ENCODE results near the gene KIF20B. TPM values are rescaled to one million over a fixed set of nuclear protein-coding genes. Genes with fewer than 3 reads are reported as not detected.

KIF20B gene
- total and polyA plus RNA-seq, 5 donors from 2014 or later, result 12.0 to 42.8 (median 18.4) TPM

DNA sequence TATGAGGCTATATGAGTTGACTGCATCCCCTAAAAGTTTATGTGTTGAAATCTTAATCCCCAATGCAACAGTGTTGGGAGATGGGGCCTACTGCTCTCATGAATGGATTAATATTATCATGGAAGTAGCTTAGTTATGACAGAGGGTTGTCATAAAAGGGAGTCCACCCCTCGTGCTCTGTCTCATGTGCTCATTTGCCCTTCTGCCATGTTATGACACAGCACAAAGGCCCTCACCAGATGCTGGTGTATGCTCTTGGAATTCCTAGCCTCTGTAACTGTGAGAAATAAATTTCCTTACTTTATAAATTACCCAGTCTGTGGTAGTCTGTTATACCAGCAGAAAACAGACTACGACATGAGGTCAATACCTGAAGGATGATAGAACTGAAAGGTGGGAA is 38.8 kb upstream of the KIF20B start:
- Histone ChIP-seq H3K27me3 (ENCODE audit: control insufficient read depth, insufficient read depth, low read length) (peaks cover 10% of the 10 kb centered on the region), H3K4me3 (ENCODE audit: low read depth, low read length) (no peak overlapping the region), H3K27ac (ENCODE audit: insufficient read depth, low read length, poor library complexity, severe bottlenecking) (no peak overlapping the region), H3K4me1 (ENCODE audit: control insufficient read depth, insufficient read depth, low read length, poor library complexity, severe bottlenecking) (no peaks in the 10 kb centered on the region), H3K36me3 (ENCODE audit: control insufficient read depth, insufficient read depth, low read length) (no peaks in the 10 kb centered on the region), H3K9me3 (ENCODE audit: control insufficient read depth in 2 of 2, low read length in 2 of 2) (no peaks in the 10 kb centered on the region)
- DNase-seq, result no peak
- H3K36me3 Mint-ChIP-seq, result no peaks in the 10 kb centered on the region
- H3K4me3 Mint-ChIP-seq, result no peak overlapping the region
- no peaks in the 10 kb centered on the region for H3K9me3 Mint-ChIP-seq
- H3K4me1 Mint-ChIP-seq, result no peaks in the 10 kb centered on the region
- no peak overlapping the region for H3K27ac Mint-ChIP-seq
- peaks cover 12% of the 10 kb centered on the region for H3K27me3 Mint-ChIP-seq
- ATAC-seq (ENCODE audit: low read depth in 2 of 2), result no peak

DNA sequence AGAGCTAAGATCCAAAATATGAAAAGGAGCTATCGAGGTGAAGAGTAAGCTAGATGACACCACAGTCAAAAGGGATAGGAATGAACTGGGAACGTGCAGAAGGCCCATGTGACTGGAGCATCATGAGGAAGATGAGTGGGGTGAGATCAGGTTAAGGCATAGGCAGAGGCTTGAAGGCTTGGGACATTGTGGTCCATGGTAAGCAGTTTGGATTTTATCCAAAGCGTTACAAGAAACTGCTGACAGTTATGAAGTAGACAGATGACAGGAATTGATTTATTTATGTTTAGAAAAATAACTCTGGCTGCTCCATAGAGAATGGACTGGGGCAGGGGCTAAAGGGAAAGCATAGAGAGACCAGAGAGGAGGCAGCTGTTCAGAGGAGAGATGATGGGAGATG is 38.2 kb upstream of the KIF20B start:
- Mint-ChIP-seq H3K27me3 (peaks cover 12% of the 10 kb centered on the region), H3K36me3 (no peaks in the 10 kb centered on the region), H3K4me1 (no peaks in the 10 kb centered on the region), H3K27ac (no peak overlapping the region), H3K9me3 (no peaks in the 10 kb centered on the region), H3K4me3 (no peak overlapping the region)
- Histone ChIP-seq H3K27ac (ENCODE audit: insufficient read depth, low read length, poor library complexity, severe bottlenecking) (no peak overlapping the region), H3K9me3 (ENCODE audit: control insufficient read depth in 2 of 2, low read length in 2 of 2) (no peaks in the 10 kb centered on the region), H3K36me3 (ENCODE audit: control insufficient read depth, insufficient read depth, low read length) (no peaks in the 10 kb centered on the region), H3K4me3 (ENCODE audit: low read depth, low read length) (no peak overlapping the region), H3K4me1 (ENCODE audit: control insufficient read depth, insufficient read depth, low read length, poor library complexity, severe bottlenecking) (no peaks in the 10 kb centered on the region), H3K27me3 (ENCODE audit: control insufficient read depth, insufficient read depth, low read length) (peaks cover 10% of the 10 kb centered on the region)
- DNase-seq, result no peak
- no peak for ATAC-seq (ENCODE audit: low read depth in 2 of 2)

DNA sequence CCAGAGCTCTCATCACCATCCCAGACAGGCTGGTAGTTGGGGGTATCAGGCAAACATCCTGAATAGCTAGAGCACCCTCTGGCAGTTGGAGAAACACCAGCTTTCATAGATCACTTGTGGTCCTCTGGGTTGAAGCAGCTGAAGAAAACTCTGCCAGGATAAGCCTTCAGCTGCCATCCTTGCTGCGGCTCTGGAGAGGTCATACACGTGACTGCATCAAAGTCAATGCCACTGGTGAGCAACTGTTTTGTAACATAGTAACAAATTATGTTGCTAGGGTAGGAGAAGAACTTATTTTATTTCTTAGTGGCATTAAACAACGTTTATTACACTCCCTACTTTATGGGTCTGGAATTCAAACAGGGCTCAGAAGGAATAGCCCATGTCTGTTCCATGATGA is 37.2 kb upstream of the KIF20B start:
- H3K27me3 ChIP-seq (ENCODE audit: control insufficient read depth, insufficient read depth, low read length), result peaks cover 13% of the 10 kb centered on the region
- peaks cover 12% of the 10 kb centered on the region for H3K27me3 Mint-ChIP-seq
- no peaks in the 10 kb centered on the region for H3K36me3 ChIP-seq (ENCODE audit: control insufficient read depth, insufficient read depth, low read length)
- H3K4me3 Mint-ChIP-seq, result no peak overlapping the region
- H3K4me1 Mint-ChIP-seq, result no peaks in the 10 kb centered on the region
- H3K9me3 Mint-ChIP-seq, result no peaks in the 10 kb centered on the region
- ATAC-seq (ENCODE audit: low read depth in 2 of 2) (no peak), DNase-seq (no peak)
- H3K4me3 ChIP-seq (ENCODE audit: low read depth, low read length), result no peak overlapping the region
- no peak overlapping the region for H3K27ac ChIP-seq (ENCODE audit: insufficient read depth, low read length, poor library complexity, severe bottlenecking)
- no peaks in the 10 kb centered on the region for H3K9me3 ChIP-seq (ENCODE audit: control insufficient read depth in 2 of 2, low read length in 2 of 2)
- no peak overlapping the region for H3K27ac Mint-ChIP-seq
- H3K4me1 ChIP-seq (ENCODE audit: control insufficient read depth, insufficient read depth, low read length, poor library complexity, severe bottlenecking), result no peaks in the 10 kb centered on the region
- no peaks in the 10 kb centered on the region for H3K36me3 Mint-ChIP-seq

DNA sequence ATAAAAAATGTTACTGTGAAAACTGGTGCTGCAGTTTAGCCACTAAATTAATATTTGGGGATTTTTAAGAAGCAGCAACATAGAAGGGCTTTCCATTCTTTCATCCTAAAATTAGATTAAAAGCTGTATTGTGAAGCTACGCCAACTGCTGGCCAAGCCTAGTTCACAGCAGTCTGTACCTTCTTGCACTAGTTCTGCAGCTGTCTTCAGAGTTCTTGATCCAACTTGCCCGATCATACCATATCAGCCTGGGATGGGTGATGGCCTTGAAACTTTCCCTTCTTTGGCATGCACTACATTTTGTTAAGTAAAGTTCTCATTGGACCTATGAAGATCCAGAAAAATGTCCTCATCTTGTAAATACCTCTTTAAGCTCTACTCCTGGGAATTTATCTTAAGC is 36.1 kb upstream of the KIF20B start:
- no peaks in the 10 kb centered on the region for H3K36me3 Mint-ChIP-seq
- peaks cover 21% of the 10 kb centered on the region for H3K27me3 Mint-ChIP-seq
- Histone ChIP-seq H3K27ac (ENCODE audit: insufficient read depth, low read length, poor library complexity, severe bottlenecking) (no peak overlapping the region), H3K4me3 (ENCODE audit: low read depth, low read length) (no peak overlapping the region), H3K27me3 (ENCODE audit: control insufficient read depth, insufficient read depth, low read length) (peaks cover 13% of the 10 kb centered on the region), H3K9me3 (ENCODE audit: control insufficient read depth in 2 of 2, low read length in 2 of 2) (no peaks in the 10 kb centered on the region), H3K36me3 (ENCODE audit: control insufficient read depth, insufficient read depth, low read length) (no peaks in the 10 kb centered on the region), H3K4me1 (ENCODE audit: control insufficient read depth, insufficient read depth, low read length, poor library complexity, severe bottlenecking) (no peaks in the 10 kb centered on the region)
- no peak overlapping the region for H3K4me3 Mint-ChIP-seq
- H3K27ac Mint-ChIP-seq, result no peak overlapping the region
- ATAC-seq (ENCODE audit: low read depth in 2 of 2) (no peak), DNase-seq (no peak)
- no peaks in the 10 kb centered on the region for H3K4me1 Mint-ChIP-seq
- H3K9me3 Mint-ChIP-seq, result peaks cover 0 to 2% (median 0%) of the 10 kb centered on the region in 7 donors

DNA sequence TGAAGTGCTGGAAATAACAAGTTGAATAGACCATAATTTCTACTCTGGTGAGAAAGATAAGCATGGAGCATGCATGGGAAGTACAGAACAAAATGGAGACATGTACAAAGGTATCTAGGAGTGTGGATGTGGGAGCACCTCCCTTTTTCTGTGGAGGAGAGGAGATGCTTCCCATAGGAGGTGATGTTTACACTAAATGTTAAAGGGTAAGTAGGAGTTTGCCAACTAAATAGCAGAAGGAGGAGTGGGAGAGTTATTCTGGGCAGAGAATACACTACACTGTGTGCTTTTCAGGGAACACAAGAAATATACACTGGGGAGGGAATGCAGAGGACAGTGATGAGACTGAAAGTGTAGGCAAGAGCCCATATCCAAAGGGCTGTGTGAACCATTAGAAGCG is 35.3 kb upstream of the KIF20B start:
- Histone ChIP-seq H3K36me3 (ENCODE audit: control insufficient read depth, insufficient read depth, low read length) (no peaks in the 10 kb centered on the region), H3K27me3 (ENCODE audit: control insufficient read depth, insufficient read depth, low read length) (peaks cover 13% of the 10 kb centered on the region), H3K9me3 (ENCODE audit: control insufficient read depth in 2 of 2, low read length in 2 of 2) (no peaks in the 10 kb centered on the region), H3K4me1 (ENCODE audit: control insufficient read depth, insufficient read depth, low read length, poor library complexity, severe bottlenecking) (no peaks in the 10 kb centered on the region), H3K27ac (ENCODE audit: insufficient read depth, low read length, poor library complexity, severe bottlenecking) (no peak overlapping the region), H3K4me3 (ENCODE audit: low read depth, low read length) (no peak overlapping the region)
- no peak overlapping the region for H3K4me3 Mint-ChIP-seq
- H3K36me3 Mint-ChIP-seq, result no peaks in the 10 kb centered on the region
- H3K4me1 Mint-ChIP-seq, result no peaks in the 10 kb centered on the region
- peaks cover 0 to 2% (median 0%) of the 10 kb centered on the region in 7 donors for H3K9me3 Mint-ChIP-seq
- H3K27me3 Mint-ChIP-seq, result peaks cover 26% of the 10 kb centered on the region
- H3K27ac Mint-ChIP-seq, result no peak overlapping the region
- ATAC-seq (ENCODE audit: low read depth in 2 of 2), result no peak
- no peak for DNase-seq

DNA sequence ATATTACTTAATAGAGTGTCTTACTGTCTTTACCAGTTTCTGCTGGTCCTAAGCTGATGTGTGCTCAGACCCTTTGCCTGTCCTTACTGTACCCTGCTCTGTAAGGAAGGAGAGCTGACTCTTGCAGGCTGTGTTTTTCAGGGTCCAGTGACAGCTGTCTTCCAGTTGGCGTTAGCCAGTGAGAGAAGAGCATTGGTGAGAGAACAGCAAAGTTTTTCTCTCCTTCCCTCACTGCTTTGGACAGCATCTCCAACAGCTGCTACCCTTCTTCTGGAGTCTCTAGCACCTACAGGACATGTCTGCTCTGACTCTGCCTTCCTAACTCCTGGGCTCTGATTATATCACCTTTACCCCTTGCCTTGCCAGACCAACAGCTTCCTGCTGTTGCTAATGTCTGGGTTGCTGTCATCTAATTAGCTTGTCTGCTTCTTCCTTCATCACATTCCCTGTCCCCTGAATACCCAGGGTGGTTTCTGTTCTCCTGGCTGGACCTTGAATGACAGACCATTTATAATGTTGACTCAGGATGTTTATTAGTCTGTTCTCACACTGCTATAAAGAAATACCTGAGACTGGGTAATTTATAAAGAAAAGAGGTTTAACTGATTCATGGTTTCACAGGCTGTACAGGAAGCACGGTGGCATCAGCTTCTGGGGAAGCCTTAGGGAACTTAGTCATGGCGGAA is 32.9 kb upstream of the KIF20B start:
- Histone ChIP-seq H3K4me1 (ENCODE audit: control insufficient read depth, insufficient read depth, low read length, poor library complexity, severe bottlenecking) (no peaks in the 10 kb centered on the region), H3K27ac (ENCODE audit: insufficient read depth, low read length, poor library complexity, severe bottlenecking) (no peak overlapping the region), H3K36me3 (ENCODE audit: control insufficient read depth, insufficient read depth, low read length) (no peaks in the 10 kb centered on the region), H3K4me3 (ENCODE audit: low read depth, low read length) (no peak overlapping the region), H3K9me3 (ENCODE audit: control insufficient read depth in 2 of 2, low read length in 2 of 2) (no peaks in the 10 kb centered on the region), H3K27me3 (ENCODE audit: control insufficient read depth, insufficient read depth, low read length) (peaks cover 14% of the 10 kb centered on the region)
- DNase-seq (no peak), ATAC-seq (ENCODE audit: low read depth in 2 of 2) (no peak)
- Mint-ChIP-seq H3K36me3 (no peaks in the 10 kb centered on the region), H3K4me1 (no peaks in the 10 kb centered on the region), H3K27ac (peak overlapping the region in 1 of 3 donors; percentile 29), H3K27me3 (peaks cover 31% of the 10 kb centered on the region), H3K4me3 (no peak overlapping the region), H3K9me3 (peaks cover 0 to 2% (median 0%) of the 10 kb centered on the region in 7 donors)

DNA sequence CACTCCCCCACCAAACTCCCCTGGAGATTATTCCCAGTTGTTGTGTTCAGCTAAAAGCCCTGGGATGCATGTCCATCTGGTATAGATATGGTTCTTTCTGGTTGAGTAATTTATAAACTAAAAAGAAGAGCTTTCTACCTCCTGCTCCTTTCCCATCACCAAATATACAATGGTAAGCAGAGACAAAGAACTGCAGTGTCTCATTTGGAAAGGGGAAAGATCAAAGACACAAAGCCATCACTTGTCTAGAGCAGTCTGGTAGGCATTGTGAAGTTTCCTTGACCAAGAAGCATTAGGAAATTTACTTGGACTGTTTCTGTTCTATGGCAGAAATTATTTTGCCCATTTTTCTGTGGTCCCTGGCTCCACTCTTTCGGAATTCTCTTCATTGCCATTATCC is 31.4 kb upstream of the KIF20B start:
- no peaks in the 10 kb centered on the region for H3K4me1 ChIP-seq (ENCODE audit: control insufficient read depth, insufficient read depth, low read length, poor library complexity, severe bottlenecking)
- Mint-ChIP-seq H3K4me1 (no peaks in the 10 kb centered on the region), H3K9me3 (peaks cover 0 to 2% (median 0%) of the 10 kb centered on the region in 7 donors), H3K27me3 (peaks cover 32% of the 10 kb centered on the region), H3K27ac (no peak overlapping the region), H3K36me3 (no peaks in the 10 kb centered on the region), H3K4me3 (no peak overlapping the region)
- ATAC-seq (ENCODE audit: low read depth in 2 of 2), result no peak
- H3K9me3 ChIP-seq (ENCODE audit: control insufficient read depth in 2 of 2, low read length in 2 of 2), result no peaks in the 10 kb centered on the region
- no peaks in the 10 kb centered on the region for H3K36me3 ChIP-seq (ENCODE audit: control insufficient read depth, insufficient read depth, low read length)
- DNase-seq, result no peak
- H3K27ac ChIP-seq (ENCODE audit: insufficient read depth, low read length, poor library complexity, severe bottlenecking), result no peak overlapping the region
- peaks cover 17% of the 10 kb centered on the region for H3K27me3 ChIP-seq (ENCODE audit: control insufficient read depth, insufficient read depth, low read length)
- H3K4me3 ChIP-seq (ENCODE audit: low read depth, low read length), result no peak overlapping the region

DNA sequence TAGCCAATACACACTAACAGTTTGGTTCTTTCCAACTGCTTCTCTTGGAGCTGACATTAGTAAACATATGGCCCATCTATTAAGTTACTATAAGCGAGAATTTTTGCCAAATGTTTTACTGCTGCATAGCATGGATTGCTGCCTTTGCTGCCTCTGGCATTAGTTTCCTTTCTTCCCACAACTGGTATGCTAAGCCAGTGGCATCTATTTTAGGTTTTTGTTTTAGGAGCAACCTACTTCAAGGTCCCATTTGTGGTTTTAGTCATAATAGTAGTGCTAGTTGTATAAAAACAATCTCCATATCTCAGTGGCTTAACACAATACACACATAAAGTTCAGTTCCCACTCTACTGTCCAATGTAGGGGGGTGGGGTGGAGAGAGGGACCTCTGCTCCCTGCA is 30.5 kb upstream of the KIF20B start:
- no peak overlapping the region for H3K4me3 Mint-ChIP-seq
- ATAC-seq (ENCODE audit: low read depth in 2 of 2), result no peak
- peaks cover 17% of the 10 kb centered on the region for H3K27me3 ChIP-seq (ENCODE audit: control insufficient read depth, insufficient read depth, low read length)
- no peak overlapping the region for H3K27ac ChIP-seq (ENCODE audit: insufficient read depth, low read length, poor library complexity, severe bottlenecking)
- H3K27ac Mint-ChIP-seq, result no peak overlapping the region
- no peaks in the 10 kb centered on the region for H3K36me3 Mint-ChIP-seq
- no peaks in the 10 kb centered on the region for H3K36me3 ChIP-seq (ENCODE audit: control insufficient read depth, insufficient read depth, low read length)
- peaks cover 26% of the 10 kb centered on the region for H3K27me3 Mint-ChIP-seq
- peaks cover 0 to 2% (median 0%) of the 10 kb centered on the region in 7 donors for H3K9me3 Mint-ChIP-seq
- H3K4me1 Mint-ChIP-seq, result no peaks in the 10 kb centered on the region
- H3K9me3 ChIP-seq (ENCODE audit: control insufficient read depth in 2 of 2, low read length in 2 of 2), result no peaks in the 10 kb centered on the region
- no peaks in the 10 kb centered on the region for H3K4me1 ChIP-seq (ENCODE audit: control insufficient read depth, insufficient read depth, low read length, poor library complexity, severe bottlenecking)
- DNase-seq, result no peak
- no peak overlapping the region for H3K4me3 ChIP-seq (ENCODE audit: low read depth, low read length)

Measured in CD4-positive, CD25-positive, alpha-beta regulatory T cell (primary cell).